Ramos (cell line): ENCODE data around the gene SNAP47.

Experiments
- in situ Hi-C: fragments of 300-500 bp; cut with MboI; formaldehyde crosslinking; loops from one replicate; pipeline ENCODE4 v1.14.3; 2022; ENCODE audit warnings: low sequenced_read_pairs; ENCODE audit not compliant: unreplicated experiment

The SNAP47 gene

GRCh38 chr1:227747948-227748495 lies 12.8 kb downstream of the SNAP47 start:
- in situ Hi-C loops: no loop called here

GRCh38 chr1:227748496-227749182 lies 13.4 kb downstream of the SNAP47 start:
- in situ Hi-C loops: no loop called here

- in situ Hi-C loops: no loop called here
Measured at GRCh38 chr1:227749225-227749624, 14.0 kb downstream of the SNAP47 start.

GRCh38 chr1:227749916-227750710 lies 14.9 kb downstream of the SNAP47 start:
- in situ Hi-C loops: no loop called here

GRCh38 chr1:227753999-227754711 lies 18.9 kb downstream of the SNAP47 start:
- in situ Hi-C loops: no loop called here

- in situ Hi-C loops: no loop called here
Measured at GRCh38 chr1:227754958-227755357, 19.7 kb downstream of the SNAP47 start.

GRCh38 chr1:227756172-227756959 lies 21.1 kb downstream of the SNAP47 start:
- in situ Hi-C loops: no loop called here

- in situ Hi-C loops: no loop called here
Measured at GRCh38 chr1:227757781-227758180, 22.5 kb downstream of the SNAP47 start.

GRCh38 chr1:227758366-227758765 lies 23.1 kb downstream of the SNAP47 start:
- in situ Hi-C loops: no loop called here

- in situ Hi-C loops: loop anchor here (10.0 kb wide), 1 partner anchor 195 kb away; no protein-coding TSS in a partner anchor
Measured at GRCh38 chr1:227759341-227760300, 24.4 kb downstream of the SNAP47 start.

- in situ Hi-C loops: loop anchor here (10.0 kb wide), 1 partner anchor 194 kb away; no protein-coding TSS in a partner anchor
Measured at GRCh38 chr1:227760377-227760776, 25.1 kb downstream of the SNAP47 start.

- in situ Hi-C loops: loop anchor here (10.0 kb wide), 1 partner anchor 193 kb away; no protein-coding TSS in a partner anchor
Measured at GRCh38 chr1:227761621-227762230, 26.5 kb downstream of the SNAP47 start.

GRCh38 chr1:227762231-227762911 lies 27.1 kb downstream of the SNAP47 start:
- in situ Hi-C loops: loop anchor here (10.0 kb wide), 1 partner anchor 192 kb away; no protein-coding TSS in a partner anchor

GRCh38 chr1:227763246-227764018 lies 28.2 kb downstream of the SNAP47 start:
- in situ Hi-C loops: loop anchor here (10.0 kb wide), 1 partner anchor 191 kb away; no protein-coding TSS in a partner anchor

GRCh38 chr1:227764019-227764391 lies 28.8 kb downstream of the SNAP47 start:
- in situ Hi-C loops: loop anchor here (10.0 kb wide), 1 partner anchor 191 kb away; no protein-coding TSS in a partner anchor

- in situ Hi-C loops: loop anchor here (10.0 kb wide), 1 partner anchor 189 kb away; no protein-coding TSS in a partner anchor
Measured at GRCh38 chr1:227765261-227766014, 30.2 kb downstream of the SNAP47 start.
